ENCODE measurements around the gene CABP5.
"Not testable (repeated sequence)": the region's sequence is repeated elsewhere in the genome, so short reads cannot be mapped to it uniquely, and the experiment has no call there.

GRCh38 chr19:48091111-48091718 is 47.3 kb upstream of the CABP5 start:
- not testable (repeated sequence) for TF ChIP-seq CTCF, POLR2AphosphoS5 (IDR thresholded peaks at IDR 0.05)
